Ovary (tissue), 3 donors: ENCODE results near the gene CNIH2.

Source experiments
- EP300 ChIP-seq: sonication (generic); formaldehyde crosslinking; IDR thresholded peaks from one replicate; pipeline ENCODE4 v1.6.1; 2017; ENCODE audit warnings: antibody characterized with exemption
- POLR2A ChIP-seq: fragments of 450-650 bp; IDR thresholded peaks from one replicate; pipeline ENCODE4 v1.6.1; 2017; ENCODE audit warnings: antibody characterized with exemption, mild to moderate bottlenecking, moderate library complexity
- TF ChIP-seq, protein P1 (sequence below), 3 donors: fragments of 450-650 bp in 2 of 3; fragments of 200-600 bp in 1 of 3; IDR thresholded peaks; one replicate each; pipeline versions ENCODE4 v1.5.1 to v1.8.0; 2016 to 2022; ENCODE audit warnings: antibody characterized with exemption in 3 of 3, mild to moderate bottlenecking in 1 of 3
- donor health status: DM: no; HTN: no; CAD: no.

- TF ChIP-seq, protein P1, sequence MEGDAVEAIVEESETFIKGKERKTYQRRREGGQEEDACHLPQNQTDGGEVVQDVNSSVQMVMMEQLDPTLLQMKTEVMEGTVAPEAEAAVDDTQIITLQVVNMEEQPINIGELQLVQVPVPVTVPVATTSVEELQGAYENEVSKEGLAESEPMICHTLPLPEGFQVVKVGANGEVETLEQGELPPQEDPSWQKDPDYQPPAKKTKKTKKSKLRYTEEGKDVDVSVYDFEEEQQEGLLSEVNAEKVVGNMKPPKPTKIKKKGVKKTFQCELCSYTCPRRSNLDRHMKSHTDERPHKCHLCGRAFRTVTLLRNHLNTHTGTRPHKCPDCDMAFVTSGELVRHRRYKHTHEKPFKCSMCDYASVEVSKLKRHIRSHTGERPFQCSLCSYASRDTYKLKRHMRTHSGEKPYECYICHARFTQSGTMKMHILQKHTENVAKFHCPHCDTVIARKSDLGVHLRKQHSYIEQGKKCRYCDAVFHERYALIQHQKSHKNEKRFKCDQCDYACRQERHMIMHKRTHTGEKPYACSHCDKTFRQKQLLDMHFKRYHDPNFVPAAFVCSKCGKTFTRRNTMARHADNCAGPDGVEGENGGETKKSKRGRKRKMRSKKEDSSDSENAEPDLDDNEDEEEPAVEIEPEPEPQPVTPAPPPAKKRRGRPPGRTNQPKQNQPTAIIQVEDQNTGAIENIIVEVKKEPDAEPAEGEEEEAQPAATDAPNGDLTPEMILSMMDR (IDR thresholded peaks at IDR 0.05): peak in 1 of 3 donors; percentile 5
- TF ChIP-seq POLR2A: no peak
- TF ChIP-seq EP300: no peak
Measured at GRCh38 chr11:66266378-66267038, 11.5 kb upstream of the CNIH2 start.
